OCI-LY1 (cell line): ENCODE measurements around the gene RHOU.

Experiments
- H2AFZ ChIP-seq: fragments of 200-600 bp; sonication (generic), shearing (Covaris generic); 2 replicates; pipeline ENCODE4 v1.6.0; 2014; ENCODE audit warnings: antibody characterized with exemption, mild to moderate bottlenecking, low read length
- H3F3A ChIP-seq: fragments of 200-600 bp; sonication (generic), shearing (Covaris generic); 2 replicates; pipeline ENCODE4 v1.6.0; 2014; ENCODE audit warnings: mild to moderate bottlenecking, antibody characterized with exemption, low read length, moderate library complexity; ENCODE audit not compliant: insufficient read depth
- H3K27ac ChIP-seq: fragments of 200-600 bp; sonication (generic); 2 replicates; pipeline ENCODE4 v1.5.1; 2014; ENCODE audit warnings: low read length, mixed run types, mild to moderate bottlenecking, low read depth; ENCODE audit not compliant: poor library complexity, severe bottlenecking
- H3K27me3 ChIP-seq: fragments of 200-600 bp; sonication (generic); 2 replicates; pipeline ENCODE4 v1.6.0; 2014; ENCODE audit warnings: antibody characterized with exemption, mild to moderate bottlenecking, low read length, moderate library complexity; ENCODE audit not compliant: insufficient read depth
- H3K36me3 ChIP-seq: fragments of 200-600 bp; sonication (generic); 2 replicates; pipeline ENCODE4 v1.6.1; 2014; ENCODE audit warnings: mild to moderate bottlenecking, antibody characterized with exemption, low read length, moderate library complexity, mixed read lengths; ENCODE audit not compliant: insufficient read depth
- H3K4me1 ChIP-seq: fragments of 200-600 bp; sonication (generic); 2 replicates; pipeline ENCODE4 v1.5.1; 2014; ENCODE audit warnings: mild to moderate bottlenecking, low read length, moderate library complexity; ENCODE audit not compliant: insufficient read depth, severe bottlenecking
- H3K4me2 ChIP-seq: fragments of 200-600 bp; sonication (generic), shearing (Covaris generic); 2 replicates; pipeline ENCODE4 v1.6.1; 2014; ENCODE audit warnings: low read length
- H3K4me3 ChIP-seq: fragments of 200-600 bp; sonication (generic); 2 replicates; pipeline ENCODE4 v1.5.1; 2014; ENCODE audit warnings: low read length, low read depth, mild to moderate bottlenecking, mixed read lengths; ENCODE audit not compliant: poor library complexity, severe bottlenecking
- H3K79me2 ChIP-seq: fragments of 200-600 bp; shearing (Covaris generic); 2 replicates; pipeline ENCODE4 v1.6.1; 2016; ENCODE audit warnings: mixed run types, low read length, mixed read lengths; ENCODE audit not compliant: insufficient read depth
- H3K9ac ChIP-seq: fragments of 200-600 bp; sonication (generic), shearing (Covaris generic); 2 replicates; pipeline ENCODE4 v1.6.1; 2014; ENCODE audit warnings: mild to moderate bottlenecking, low read length, mixed read lengths
- H3K9me2 ChIP-seq: fragments of 200-600 bp; sonication (generic), shearing (Covaris generic); 2 replicates; pipeline ENCODE4 v1.6.1; 2014; ENCODE audit warnings: low read depth, mild to moderate bottlenecking, low read length, mixed read lengths
- H3K9me3 ChIP-seq: fragments of 200-600 bp; shearing (Covaris generic); 2 replicates; pipeline ENCODE4 v1.6.1; 2014; ENCODE audit warnings: low read length, mixed read lengths
- H4K20me1 ChIP-seq: fragments of 200-600 bp; sonication (generic), shearing (Covaris generic); 2 replicates; pipeline ENCODE4 v1.6.0; 2016; ENCODE audit warnings: mild to moderate bottlenecking, low read length; ENCODE audit not compliant: insufficient read depth
- EZH2 ChIP-seq: fragments of 200-600 bp; sonication (generic), shearing (Covaris generic); IDR thresholded peaks from 2 replicates; pipeline ENCODE4 v1.8.0; 2017; ENCODE audit warnings: borderline replicate concordance, mixed run types, mild to moderate bottlenecking, antibody characterized with exemption, low read length, moderate library complexity, mixed read lengths
- TF ChIP-seq, protein P1 (sequence below): fragments of 200-600 bp; sonication (generic), shearing (Covaris generic); IDR thresholded peaks from 2 replicates; pipeline ENCODE4 v1.5.1; 2017; ENCODE audit warnings: mild to moderate bottlenecking, antibody characterized with exemption, low read length, moderate library complexity, mixed read lengths

Gene RHOU

DNA sequence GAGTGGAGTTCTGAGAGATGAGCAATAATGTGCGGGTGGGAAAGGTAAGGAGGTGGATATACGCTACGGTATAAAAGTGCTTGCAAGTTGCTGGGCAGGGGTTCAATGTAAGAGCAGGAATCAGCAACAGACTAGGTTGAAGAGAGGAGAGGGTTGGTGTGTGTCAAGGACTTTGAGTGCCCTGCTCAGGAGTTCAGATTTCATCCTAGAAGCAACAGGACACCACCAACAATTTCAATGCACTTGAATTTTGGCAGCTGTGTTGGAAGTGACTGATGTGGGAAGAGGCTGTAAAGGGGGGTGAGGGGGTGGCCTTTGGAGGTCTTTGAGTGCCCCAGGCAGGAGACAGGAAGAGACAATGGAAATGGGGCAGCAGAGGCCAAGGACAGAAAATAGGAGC lies 57.3 kb downstream of the RHOU start:
- Histone ChIP-seq H3K36me3 (no peaks in the 10 kb centered on the region), H3K27me3 (no peaks in the 10 kb centered on the region), H3K27ac (no peak overlapping the region), H3K79me2 (no peaks in the 10 kb centered on the region), H3K4me2 (no peak overlapping the region), H3K9me3 (no peaks in the 10 kb centered on the region), H3K9ac (no peak overlapping the region), H3K4me3 (no peak overlapping the region), H3F3A (no peaks in the 10 kb centered on the region), H3K9me2 (no peaks in the 10 kb centered on the region), H3K4me1 (no peaks in the 10 kb centered on the region), H4K20me1 (no peaks in the 10 kb centered on the region), H2AFZ (no peak overlapping the region)
- TF ChIP-seq EZH2: no peak
- TF ChIP-seq, protein P1, sequence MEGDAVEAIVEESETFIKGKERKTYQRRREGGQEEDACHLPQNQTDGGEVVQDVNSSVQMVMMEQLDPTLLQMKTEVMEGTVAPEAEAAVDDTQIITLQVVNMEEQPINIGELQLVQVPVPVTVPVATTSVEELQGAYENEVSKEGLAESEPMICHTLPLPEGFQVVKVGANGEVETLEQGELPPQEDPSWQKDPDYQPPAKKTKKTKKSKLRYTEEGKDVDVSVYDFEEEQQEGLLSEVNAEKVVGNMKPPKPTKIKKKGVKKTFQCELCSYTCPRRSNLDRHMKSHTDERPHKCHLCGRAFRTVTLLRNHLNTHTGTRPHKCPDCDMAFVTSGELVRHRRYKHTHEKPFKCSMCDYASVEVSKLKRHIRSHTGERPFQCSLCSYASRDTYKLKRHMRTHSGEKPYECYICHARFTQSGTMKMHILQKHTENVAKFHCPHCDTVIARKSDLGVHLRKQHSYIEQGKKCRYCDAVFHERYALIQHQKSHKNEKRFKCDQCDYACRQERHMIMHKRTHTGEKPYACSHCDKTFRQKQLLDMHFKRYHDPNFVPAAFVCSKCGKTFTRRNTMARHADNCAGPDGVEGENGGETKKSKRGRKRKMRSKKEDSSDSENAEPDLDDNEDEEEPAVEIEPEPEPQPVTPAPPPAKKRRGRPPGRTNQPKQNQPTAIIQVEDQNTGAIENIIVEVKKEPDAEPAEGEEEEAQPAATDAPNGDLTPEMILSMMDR: no peak

GRCh38 chr1:228793032-228793431 lies 57.8 kb downstream of the RHOU start:
- H3F3A ChIP-seq: no peaks in the 10 kb centered on the region
- no peak for TF ChIP-seq EZH2
- TF ChIP-seq, protein P1: no peak
- H3K9ac ChIP-seq: no peak overlapping the region
- no peaks in the 10 kb centered on the region for H3K9me2 ChIP-seq
- H3K27ac ChIP-seq: no peak overlapping the region
- no peaks in the 10 kb centered on the region for H4K20me1 ChIP-seq
- H3K4me3 ChIP-seq: no peak overlapping the region
- no peaks in the 10 kb centered on the region for H3K79me2 ChIP-seq
- no peak overlapping the region for H2AFZ ChIP-seq
- H3K36me3 ChIP-seq: no peaks in the 10 kb centered on the region
- H3K4me2 ChIP-seq: no peak overlapping the region
- H3K9me3 ChIP-seq: no peaks in the 10 kb centered on the region
- H3K4me1 ChIP-seq: no peaks in the 10 kb centered on the region
- no peaks in the 10 kb centered on the region for H3K27me3 ChIP-seq

DNA sequence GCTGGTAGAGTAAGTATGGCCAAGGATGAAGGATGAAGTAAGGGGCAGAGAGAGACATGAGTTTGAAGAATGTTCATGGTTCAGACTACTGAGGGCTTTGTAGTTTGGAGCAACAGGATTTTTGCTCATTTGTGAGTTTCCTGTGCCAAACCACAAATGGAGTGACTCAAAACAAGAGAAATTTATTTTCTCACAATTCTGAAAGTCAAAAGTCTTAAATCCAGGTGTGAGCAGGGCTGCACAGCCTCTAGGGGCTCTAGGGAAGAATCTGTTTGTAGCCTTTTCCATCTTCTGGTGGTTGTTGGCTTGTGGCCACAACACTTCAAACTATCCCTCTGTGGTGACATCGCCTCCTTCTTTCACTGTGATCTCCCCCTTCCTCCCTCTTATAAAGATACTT lies 58.9 kb downstream of the RHOU start:
- H3K9me3 ChIP-seq: no peaks in the 10 kb centered on the region
- no peaks in the 10 kb centered on the region for H3K36me3 ChIP-seq
- no peaks in the 10 kb centered on the region for H3K4me1 ChIP-seq
- H3K9ac ChIP-seq: no peak overlapping the region
- no peak overlapping the region for H3K4me3 ChIP-seq
- H3K27me3 ChIP-seq: no peaks in the 10 kb centered on the region
- H4K20me1 ChIP-seq: no peaks in the 10 kb centered on the region
- H3K27ac ChIP-seq: no peak overlapping the region
- no peaks in the 10 kb centered on the region for H3K79me2 ChIP-seq
- no peak overlapping the region for H3K4me2 ChIP-seq
- TF ChIP-seq, protein P1: no peak
- TF ChIP-seq EZH2: no peak
- no peaks in the 10 kb centered on the region for H3K9me2 ChIP-seq
- no peaks in the 10 kb centered on the region for H3F3A ChIP-seq
- no peak overlapping the region for H2AFZ ChIP-seq
